Left lung (tissue), 10 donors: ENCODE data around the gene DBNDD2. TPM values are rescaled to one million over a fixed set of nuclear protein-coding genes. Genes with fewer than 3 reads are reported as not detected.

ENCODE experiments used
- ATAC-seq: fragments of 200-7000 bp; cut with Tn5 transposase; one replicate; pipeline ENCODE4 v1.9.1; 2020; ENCODE audit warnings: moderate library complexity
- DNase-seq, 4 donors: peaks; one replicate each; pipeline ENCODE4 v3.0.0-alpha.2; 2013 to 2020
- H3K27ac ChIP-seq, 2 donors: fragments of 200-600 bp; sonication (generic) in 1 of 2; one replicate each; pipeline versions ENCODE4 v1.5.0 to v1.8.0; 2020 to 2021
- H3K27me3 ChIP-seq, 2 donors: fragments of 200-600 bp; sonication (generic) in 1 of 2; one replicate each; pipeline versions ENCODE4 v1.5.0 to v1.8.0; 2020 to 2021
- H3K36me3 ChIP-seq, 2 donors: fragments of 200-600 bp; sonication (generic) in 1 of 2; one replicate each; pipeline versions ENCODE4 v1.5.0 to v1.8.0; 2020 to 2021
- H3K4me1 ChIP-seq, 2 donors: fragments of 200-600 bp; one replicate each; pipeline ENCODE4 v1.8.0; 2021
- H3K4me3 ChIP-seq, 2 donors: fragments of 200-600 bp; sonication (generic) in 1 of 2; one replicate each; pipeline versions ENCODE4 v1.5.0 to v1.8.0; 2020 to 2021; ENCODE audit warnings: mild to moderate bottlenecking in 1 of 2
- H3K9me3 ChIP-seq, 2 donors: fragments of 200-600 bp; sonication (generic) in 1 of 2; one replicate each; pipeline versions ENCODE4 v1.5.0 to v1.8.0; 2020 to 2021
- intact Hi-C, 2 donors: fragments of 100-400 bp; cut with DNase I; formaldehyde crosslinking; loops; one replicate each; pipeline versions ENCODE4 v1.11.2 to v1.14.2; 2022
- polyA plus RNA-seq, 6 donors: library from polyadenylated mRNA; unstranded; fragments of 120-200 nt; gene quantifications; one replicate each; pipeline ENCODE4 v1.2.1, GENCODE V29; 2013; ENCODE audit not compliant: insufficient read length in 6 of 6
- total RNA-seq, 2 donors: library from RNA; stranded (reverse); fragmentation: NEBNext Ultra II Directional; extraction: Animal tissue kit (Norgen Biotek cat#: 25700); gene quantifications; one replicate each; pipeline ENCODE4 v1.2.1, GENCODE V29; 2021
- TF ChIP-seq, protein P1 (sequence below), 2 donors: fragments of 200-600 bp; sonication (generic) in 1 of 2; IDR thresholded peaks; one replicate each; pipeline versions ENCODE4 v1.5.0 to v1.8.0; 2021; ENCODE audit warnings: antibody characterized with exemption in 2 of 2
- donor health status: DM: no; HTN: yes; CAD: no.
- donor health status: DM: no; HTN: no; CAD: no.

DBNDD2 gene
- total and polyA plus RNA-seq, 8 donors = 18.9 to 66.4 (median 21.8) TPM

DNA sequence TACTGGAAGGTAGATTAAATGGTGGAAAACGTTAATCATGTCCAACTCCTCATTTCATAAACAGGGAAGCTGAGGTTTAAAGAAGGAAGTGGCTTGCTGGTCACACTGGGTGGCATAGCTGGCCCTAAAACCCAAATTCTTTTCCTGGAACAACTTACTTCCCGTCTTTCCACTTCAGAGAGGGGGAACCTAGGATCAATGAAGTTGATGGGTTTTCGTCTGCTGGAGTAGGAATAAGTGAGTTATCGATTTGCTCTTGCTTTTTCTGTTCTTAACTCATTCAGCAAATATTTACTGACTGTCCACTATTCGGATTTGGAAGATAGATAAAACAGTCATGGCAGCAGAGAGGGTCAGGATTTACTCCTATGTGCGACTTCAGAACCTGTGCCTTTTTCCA is 46.3 kb upstream of the DBNDD2 start:
- Histone ChIP-seq H3K27me3 (no peaks in the 10 kb centered on the region), H3K36me3 (peaks cover 0 to 16% of the 10 kb centered on the region in 2 donors), H3K4me1 (peaks cover 40 to 83% of the 10 kb centered on the region in 2 donors), H3K27ac (peak overlapping the region; percentile 94 to 97), H3K9me3 (no peaks in the 10 kb centered on the region), H3K4me3 (peak overlapping the region in 1 of 2 donors; percentile 77)
- ATAC-seq (no peak), DNase-seq (no peak)
- TF ChIP-seq, protein P1, sequence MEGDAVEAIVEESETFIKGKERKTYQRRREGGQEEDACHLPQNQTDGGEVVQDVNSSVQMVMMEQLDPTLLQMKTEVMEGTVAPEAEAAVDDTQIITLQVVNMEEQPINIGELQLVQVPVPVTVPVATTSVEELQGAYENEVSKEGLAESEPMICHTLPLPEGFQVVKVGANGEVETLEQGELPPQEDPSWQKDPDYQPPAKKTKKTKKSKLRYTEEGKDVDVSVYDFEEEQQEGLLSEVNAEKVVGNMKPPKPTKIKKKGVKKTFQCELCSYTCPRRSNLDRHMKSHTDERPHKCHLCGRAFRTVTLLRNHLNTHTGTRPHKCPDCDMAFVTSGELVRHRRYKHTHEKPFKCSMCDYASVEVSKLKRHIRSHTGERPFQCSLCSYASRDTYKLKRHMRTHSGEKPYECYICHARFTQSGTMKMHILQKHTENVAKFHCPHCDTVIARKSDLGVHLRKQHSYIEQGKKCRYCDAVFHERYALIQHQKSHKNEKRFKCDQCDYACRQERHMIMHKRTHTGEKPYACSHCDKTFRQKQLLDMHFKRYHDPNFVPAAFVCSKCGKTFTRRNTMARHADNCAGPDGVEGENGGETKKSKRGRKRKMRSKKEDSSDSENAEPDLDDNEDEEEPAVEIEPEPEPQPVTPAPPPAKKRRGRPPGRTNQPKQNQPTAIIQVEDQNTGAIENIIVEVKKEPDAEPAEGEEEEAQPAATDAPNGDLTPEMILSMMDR (IDR thresholded peaks at IDR 0.05) = no peak
- intact Hi-C loops = loop anchor here in 1 of 2 donors (2.0 kb wide), 1 partner anchor 75 kb away; no protein-coding TSS in a partner anchor

DNA sequence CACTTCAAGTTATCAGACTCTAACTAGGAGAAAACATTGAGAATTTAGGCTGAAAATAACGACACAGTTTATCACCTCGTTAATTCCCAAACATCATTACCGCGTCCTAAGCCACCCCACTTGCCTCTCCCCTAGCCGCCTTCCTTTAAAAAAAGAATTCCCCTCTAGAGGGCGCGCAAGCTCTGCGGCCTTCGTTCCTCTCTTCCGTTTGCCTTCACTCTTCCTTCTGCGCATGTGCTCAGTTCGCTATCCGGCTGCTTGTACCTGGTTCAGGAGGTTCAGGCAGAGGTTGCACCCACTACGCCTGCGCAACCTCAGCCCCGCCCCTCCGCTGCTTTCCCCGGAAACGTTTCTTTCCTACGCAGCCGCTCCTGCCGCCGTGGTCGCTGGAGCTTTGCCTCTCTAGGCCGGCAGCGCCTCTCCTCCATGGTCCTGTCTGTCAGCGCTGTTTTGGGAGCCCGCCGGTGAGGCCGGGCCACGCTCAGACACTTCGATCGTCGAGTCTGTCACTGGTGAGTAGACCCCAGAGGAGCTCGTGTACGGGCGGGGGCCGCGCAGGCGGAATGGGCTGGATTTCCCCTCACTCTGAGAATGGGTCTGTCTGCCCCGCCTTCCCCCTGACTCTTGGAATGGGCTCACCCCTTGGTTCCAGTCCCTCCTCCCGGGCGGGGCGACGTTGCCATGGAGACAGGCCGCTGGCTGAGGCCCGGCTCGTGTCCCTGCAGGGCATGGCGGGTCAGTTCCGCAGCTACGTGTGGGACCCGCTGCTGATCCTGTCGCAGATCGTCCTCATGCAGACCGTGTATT is 45.1 kb upstream of the DBNDD2 start, which contains the start of gene SYS1:
Gene SYS1, plus strand, starts transcription at position 353 of the 807 bp plus-strand sequence. Its CDS starts 376 bp downstream, at position 729.
- peak; percentile 98 to 100 (median 99) for DNase-seq
- H3K27me3 ChIP-seq = no peaks in the 10 kb centered on the region
- H3K4me3 ChIP-seq = peak within 1 kb of the TSS; percentile 72 to 77
- intact Hi-C loops = loop anchor here in 1 of 2 donors (2.0 kb wide), 1 partner anchor 74 kb away; no protein-coding TSS in a partner anchor
- H3K36me3 ChIP-seq = peaks cover 0 to 28% of the 10 kb centered on the region in 2 donors
- H3K9me3 ChIP-seq = no peaks in the 10 kb centered on the region
- peak within 1 kb of the TSS; percentile 94 to 97 for H3K27ac ChIP-seq
- TF ChIP-seq, protein P1 (IDR thresholded peaks at IDR 0.05) = peak; percentile 69 to 81
- peaks cover 36 to 85% of the 10 kb centered on the region in 2 donors for H3K4me1 ChIP-seq
- peak; percentile 90 for ATAC-seq

DNA sequence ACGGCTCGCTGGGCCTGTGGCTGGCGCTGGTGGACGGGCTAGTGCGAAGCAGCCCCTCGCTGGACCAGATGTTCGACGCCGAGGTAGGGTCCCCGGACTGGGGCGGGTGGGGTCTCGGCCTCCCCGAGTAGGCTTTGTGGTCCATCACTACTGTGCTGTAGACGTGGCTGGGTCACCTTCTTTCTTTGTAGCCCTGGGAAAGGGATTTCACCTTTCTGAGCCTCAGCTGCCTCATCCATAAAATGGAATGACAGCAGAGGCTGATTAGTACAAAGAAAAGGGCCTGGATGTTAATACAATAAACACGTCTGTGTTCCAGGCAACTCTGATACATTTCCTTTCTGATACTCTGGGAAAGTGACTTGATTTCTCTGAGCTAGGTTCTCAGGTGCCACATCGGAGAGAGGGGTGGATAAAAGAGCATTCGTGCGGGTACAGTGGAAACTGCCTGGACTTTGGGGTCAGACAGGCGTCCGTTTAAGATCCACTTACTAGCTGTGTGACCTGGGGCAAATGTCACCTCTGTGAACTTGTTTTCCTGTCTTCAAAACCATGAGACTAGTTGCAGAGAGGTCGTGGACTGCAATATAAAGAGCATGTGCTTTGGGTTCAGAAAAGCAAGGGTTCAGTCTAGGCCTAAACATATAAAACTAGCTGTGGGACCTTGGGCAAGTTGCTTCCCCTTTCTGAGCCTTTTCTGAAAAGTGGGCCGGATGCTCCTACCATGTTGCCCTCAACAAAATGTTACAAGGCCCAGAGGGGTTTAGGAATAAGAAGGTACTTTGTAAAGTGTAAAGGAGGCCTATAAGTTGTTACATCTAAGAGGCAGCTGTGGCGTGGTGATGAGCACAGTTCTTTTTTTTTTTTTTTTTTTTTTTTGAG is 44.2 kb upstream of the DBNDD2 start:
- ATAC-seq (no peak), DNase-seq (no peak)
- intact Hi-C loops = loop anchor here in 1 of 2 donors (2.0 kb wide), 1 partner anchor 73 kb away; no protein-coding TSS in a partner anchor
- H3K4me3 ChIP-seq = peak overlapping the region; percentile 72 to 77
- H3K27me3 ChIP-seq = no peaks in the 10 kb centered on the region
- H3K27ac ChIP-seq = peak overlapping the region; percentile 94 to 97
- TF ChIP-seq, protein P1 (IDR thresholded peaks at IDR 0.05) = no peak
- H3K9me3 ChIP-seq = no peaks in the 10 kb centered on the region
- peaks cover 0 to 29% of the 10 kb centered on the region in 2 donors for H3K36me3 ChIP-seq
- peaks cover 28 to 85% of the 10 kb centered on the region in 2 donors for H3K4me1 ChIP-seq

DNA sequence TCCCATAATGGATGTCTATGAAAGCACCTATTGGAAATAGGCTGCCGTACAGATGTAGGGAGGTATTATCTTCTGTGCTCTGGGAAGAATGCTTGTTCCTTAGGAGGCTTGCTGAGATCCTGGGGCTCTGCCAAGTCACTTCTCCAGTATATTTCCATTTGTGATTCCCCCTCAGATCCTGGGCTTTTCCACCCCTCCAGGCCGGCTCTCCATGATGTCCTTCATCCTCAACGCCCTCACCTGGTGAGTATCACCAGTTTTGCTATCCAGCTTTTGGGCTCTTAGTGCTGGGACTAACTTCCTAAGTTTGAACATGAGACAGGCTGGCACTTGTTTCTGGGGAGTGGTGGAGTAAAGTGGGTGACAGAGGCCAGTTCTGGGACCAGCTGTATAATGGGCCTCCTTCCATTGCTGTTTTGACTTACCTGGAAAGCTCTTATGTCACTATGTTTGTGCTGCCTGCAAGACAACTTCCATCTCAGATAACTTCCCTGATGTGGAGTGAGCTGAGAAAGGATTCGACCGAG is 42.6 kb upstream of the DBNDD2 start:
- TF ChIP-seq, protein P1 (IDR thresholded peaks at IDR 0.05) = no peak
- Histone ChIP-seq H3K27ac (no peak overlapping the region), H3K4me3 (no peak overlapping the region), H3K4me1 (peaks cover 16 to 74% of the 10 kb centered on the region in 2 donors), H3K36me3 (peaks cover 0 to 29% of the 10 kb centered on the region in 2 donors), H3K9me3 (no peaks in the 10 kb centered on the region), H3K27me3 (no peaks in the 10 kb centered on the region)
- intact Hi-C loops = no loop called here
- DNase-seq (no peak), ATAC-seq (no peak)
